RPMI8226 (cell line): ENCODE measurements around the gene CTTN.

Experiments used
- DNase-seq: peaks from one replicate; pipeline ENCODE4 v3.0.0-alpha.2; 2015

Gene CTTN

DNA sequence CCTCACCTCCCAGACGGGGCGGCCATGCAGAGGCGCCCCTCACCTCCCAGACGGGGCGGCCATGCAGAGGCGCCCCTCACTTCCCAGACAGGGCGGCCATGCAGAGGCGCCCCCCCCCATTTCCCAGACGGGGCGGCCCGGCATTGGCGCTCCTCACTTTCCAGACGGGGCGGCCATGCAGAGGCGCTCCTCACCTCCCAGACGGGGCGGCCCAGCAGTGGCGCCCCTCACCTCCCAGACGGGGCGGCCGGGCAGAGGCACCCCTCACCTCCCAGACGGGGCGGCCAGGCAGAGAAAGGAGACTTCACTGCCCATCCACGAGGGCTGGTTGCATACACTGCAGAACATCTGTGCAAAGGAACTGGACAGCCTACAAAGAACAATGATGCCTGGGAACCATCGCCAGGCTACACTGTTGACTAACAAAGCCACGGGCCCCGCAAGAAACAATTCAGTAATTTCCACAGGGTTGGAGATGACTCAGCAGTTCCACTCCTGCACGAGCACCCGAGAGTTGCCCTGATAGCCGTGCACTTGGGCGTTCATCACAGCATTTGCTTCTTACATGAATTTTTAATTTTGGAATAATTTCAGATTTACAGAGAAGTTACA is 58.7 kb downstream of the CTTN start:
- DNase-seq, result peak; percentile 49

DNA sequence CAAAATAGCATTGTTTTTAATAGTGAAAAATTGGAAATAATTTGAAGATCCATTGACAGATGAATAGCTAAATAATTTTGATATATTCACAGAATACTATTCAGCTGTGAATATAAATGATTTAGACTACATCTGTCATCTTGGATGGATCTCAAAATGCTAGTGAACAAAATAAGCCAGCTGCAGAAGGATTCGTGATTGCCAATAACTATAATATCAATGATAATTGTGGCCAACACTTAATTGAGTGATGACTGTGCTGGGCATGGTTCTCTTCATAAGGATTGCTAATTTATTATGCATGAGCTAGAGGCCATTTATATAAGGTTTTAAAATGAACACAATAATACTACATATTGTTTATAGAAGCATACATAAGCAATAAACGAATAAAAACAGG is 60.4 kb downstream of the CTTN start:
- no peak for DNase-seq

DNA sequence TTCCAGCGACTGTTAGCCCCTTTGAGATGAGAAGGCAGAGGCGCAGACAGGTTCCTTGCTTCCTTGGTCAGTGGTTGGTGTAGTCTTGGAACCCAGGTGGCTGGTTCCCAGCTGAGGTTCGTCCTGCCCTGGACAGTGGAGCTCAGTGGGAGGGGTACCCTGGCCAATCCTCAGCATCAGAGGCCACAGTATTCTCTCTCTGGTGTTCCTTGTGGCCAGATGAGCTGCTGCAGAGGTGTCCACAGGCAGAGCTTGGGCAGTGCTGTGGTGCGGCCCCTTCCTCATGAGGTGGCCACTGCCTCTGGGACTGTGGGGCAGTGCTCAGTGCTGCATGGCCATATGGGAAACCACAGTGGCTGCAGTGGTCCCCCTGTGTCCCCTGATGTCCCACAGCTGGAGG is 61.8 kb downstream of the CTTN start:
- DNase-seq, result no peak

DNA sequence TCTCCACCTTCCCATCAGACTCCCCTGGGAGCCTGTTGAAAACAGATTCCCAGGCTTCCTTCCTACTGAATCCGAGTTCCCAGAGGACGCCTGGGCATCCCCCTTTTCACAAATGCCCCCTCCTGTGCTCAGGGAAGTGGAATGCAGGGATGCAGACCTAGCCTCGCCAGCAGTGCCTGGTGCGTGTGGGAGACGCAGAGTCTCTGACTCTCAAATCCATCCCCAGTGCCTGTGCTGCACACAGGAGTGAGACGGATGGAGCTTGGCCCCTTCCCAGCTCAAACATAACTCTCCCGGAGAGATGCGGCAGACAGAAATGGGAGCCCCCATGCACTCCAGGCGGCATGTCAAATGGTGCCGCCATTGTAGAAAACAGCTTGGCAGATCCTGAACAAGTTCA is 62.6 kb downstream of the CTTN start:
- DNase-seq, result no peak

DNA sequence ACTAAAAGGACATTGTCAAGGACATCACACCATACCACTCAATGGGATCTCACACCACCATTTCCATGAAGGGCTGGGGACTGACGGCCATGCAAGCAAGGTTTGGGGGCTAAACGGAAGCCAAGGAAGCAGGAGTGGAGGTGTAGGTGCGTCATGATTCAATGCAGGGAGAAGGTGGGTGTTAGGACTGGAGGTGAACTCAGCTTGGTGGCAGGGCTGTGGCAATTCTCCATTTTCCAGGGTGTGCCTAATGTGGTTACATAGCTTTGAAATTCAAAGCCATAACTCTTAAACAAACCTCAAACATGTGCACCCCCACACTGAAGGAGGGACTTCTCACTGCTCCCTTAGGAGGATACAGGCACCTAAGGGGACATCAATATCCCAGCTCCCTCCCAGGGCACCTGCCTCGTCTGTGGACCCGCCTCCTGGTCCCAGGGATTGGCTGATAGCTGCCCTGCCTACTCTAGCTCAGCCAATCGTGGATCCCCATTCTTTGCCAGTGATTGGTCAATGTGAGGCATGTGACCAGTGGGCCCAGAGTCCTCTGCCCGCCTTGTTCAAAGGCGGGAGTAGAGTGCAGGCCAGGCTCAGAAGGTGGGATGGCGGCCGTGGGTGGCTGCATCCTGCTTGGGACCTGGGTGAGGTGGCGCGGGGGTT is 64.6 kb downstream of the CTTN start:
- no peak for DNase-seq

DNA sequence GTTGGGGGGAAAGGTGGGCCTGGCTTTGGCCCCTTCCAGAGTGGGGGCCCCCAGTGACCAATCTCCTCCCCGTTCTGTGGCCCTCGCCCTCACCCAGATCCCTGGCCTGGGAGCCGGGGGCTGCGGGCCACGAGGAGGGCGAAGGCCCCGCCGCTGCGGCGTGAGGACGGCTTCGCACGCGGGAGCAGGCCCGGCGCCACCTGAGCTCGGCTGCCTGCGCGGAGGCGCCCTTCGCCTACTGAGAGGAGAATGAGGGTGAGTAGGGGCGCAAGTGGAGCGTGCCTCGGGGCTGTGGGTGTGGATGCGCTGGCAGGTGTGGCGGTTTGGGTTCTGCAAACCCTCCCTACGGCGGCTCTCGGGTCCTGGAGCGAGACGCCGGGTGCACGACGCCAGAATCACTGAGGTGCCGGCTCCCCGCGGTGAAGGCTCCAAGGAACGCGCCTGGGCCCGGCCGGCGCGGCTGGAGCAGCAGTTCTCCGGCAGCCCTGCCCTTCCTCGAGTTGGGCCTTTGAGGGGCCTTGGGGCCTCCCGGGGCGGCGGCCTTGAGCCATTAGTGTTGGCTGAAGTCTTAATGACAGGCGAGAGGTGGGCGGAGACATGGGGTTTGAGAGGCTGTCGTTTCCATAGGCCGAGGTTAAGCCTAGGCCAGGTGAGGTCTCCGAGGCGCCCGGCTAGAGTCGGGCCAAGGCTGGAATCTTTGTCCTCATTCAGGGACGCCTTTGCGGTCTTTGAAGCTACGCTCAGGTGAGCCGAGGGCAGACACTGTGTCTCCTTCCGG is 65.3 kb downstream of the CTTN start:
- no peak for DNase-seq

DNA sequence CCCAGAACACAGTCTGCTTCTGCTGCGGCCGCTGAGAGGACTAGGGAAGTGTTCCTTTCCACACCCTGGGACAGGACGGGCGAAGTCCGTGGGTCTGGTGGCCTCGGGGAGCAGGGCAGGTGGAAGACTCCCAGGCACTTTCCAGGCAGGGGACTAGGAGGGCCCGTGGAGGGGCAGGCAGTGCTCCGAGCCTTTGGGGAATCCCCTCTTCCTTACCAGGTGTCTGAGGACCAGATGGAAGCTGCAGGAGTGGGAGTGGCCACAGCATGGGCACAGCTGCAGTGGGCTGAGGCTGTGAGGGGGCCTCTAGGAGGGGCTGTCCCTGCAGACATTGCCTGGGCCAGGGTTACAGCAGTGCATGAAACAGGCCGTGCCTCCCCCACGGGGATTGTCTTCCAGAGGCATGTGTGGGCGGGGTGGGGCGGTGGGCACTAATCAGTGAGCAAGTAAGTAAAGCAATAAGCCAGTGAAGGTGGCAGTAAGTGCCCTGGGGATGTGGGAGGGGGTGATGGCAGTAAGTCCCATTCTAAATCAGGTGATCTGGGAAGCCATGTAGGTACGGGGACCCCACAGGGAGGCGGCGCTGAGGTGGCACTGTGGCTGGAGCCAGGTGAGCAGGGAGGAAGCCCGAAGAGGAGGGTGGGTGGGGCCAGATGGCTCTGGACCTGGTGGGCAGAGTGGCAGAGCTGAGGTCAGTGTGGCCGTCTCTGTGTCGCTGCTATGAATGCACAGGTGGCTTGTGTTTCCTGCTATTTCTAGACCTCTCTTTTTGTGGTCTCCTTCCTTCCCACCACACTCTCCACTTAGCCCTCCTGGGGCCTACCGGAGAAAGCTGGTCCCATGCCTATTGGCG is 66.4 kb downstream of the CTTN start:
- DNase-seq, result no peak

DNA sequence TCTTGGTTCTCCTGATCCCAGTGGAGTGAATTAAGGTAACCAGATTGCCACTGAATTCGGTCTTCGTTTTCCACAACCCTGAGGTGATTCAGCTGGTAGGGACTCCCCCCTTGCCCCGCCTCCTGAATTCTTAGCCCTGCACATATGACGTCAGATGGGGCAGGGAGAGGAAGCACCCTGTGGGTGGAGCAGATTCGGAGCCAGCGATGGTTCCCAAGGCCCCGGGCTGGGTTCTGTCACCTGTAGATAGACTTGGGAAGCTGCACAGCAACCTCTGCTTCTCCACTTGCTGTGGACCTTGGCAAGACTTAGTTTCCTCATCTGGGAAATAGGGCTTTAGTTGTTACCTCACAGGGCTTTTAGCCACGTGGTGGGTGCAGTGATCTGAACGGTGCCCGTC is 67.8 kb downstream of the CTTN start:
- no peak for DNase-seq

DNA sequence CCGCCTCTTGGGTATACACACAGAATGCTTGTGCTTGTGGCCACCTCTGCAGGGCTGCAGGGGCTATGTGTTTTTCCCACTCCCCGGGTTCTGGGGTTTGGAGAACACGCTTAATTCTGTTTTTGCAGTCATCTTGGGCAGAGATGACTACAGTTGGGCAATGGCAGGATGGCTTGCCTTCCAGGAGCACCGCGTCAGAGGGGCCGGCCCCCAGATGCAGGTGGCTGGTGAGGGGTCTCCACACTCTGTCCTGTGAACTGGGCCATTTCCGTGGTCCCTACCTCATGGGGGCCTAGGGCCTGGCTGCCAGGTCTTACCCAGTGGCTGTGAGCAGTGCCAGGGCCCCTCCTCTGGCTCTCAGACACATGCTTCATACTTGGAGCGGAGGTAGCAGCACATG is 68.3 kb downstream of the CTTN start:
- DNase-seq, result no peak

DNA sequence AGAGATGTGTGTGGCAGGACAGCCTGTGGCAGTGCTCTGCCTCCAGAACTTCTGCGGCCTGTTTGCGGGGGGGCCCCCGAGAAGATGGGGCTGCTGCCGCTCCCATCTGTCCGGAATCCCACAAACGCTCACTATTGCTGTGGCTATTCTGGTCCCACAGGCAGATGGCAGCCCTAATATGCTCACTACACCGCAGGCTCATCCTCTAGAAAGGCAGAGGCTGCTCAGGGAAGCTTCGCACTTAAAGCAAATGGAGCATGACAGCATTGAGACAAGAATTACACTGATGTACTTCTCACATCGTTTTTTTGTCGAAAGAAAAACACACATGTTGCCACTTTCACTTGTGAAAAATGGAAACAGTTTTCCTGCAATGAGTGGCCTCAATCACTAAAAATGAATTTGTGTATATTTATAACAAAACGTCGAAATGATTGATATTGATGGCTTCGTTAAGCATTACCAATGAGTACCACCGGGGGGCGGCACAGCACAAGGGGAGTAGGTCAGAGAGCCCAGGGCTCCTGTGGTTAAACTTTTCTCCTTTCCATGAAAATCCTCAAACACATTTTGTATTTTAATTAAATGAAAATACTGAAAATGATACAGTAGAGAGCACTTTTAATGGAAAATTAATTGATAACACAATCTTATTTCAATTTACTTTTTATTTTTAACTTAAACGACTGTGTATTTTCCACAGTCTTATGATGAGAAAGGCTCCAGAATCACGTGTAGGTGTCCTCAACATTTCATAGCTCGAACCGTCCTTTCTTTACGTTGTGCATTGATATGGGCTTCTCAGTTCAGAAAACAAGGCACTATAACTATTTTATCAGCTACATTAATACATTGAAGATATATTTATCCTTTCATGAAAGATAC is 69.1 kb downstream of the CTTN start:
- peak; percentile 75 for DNase-seq

DNA sequence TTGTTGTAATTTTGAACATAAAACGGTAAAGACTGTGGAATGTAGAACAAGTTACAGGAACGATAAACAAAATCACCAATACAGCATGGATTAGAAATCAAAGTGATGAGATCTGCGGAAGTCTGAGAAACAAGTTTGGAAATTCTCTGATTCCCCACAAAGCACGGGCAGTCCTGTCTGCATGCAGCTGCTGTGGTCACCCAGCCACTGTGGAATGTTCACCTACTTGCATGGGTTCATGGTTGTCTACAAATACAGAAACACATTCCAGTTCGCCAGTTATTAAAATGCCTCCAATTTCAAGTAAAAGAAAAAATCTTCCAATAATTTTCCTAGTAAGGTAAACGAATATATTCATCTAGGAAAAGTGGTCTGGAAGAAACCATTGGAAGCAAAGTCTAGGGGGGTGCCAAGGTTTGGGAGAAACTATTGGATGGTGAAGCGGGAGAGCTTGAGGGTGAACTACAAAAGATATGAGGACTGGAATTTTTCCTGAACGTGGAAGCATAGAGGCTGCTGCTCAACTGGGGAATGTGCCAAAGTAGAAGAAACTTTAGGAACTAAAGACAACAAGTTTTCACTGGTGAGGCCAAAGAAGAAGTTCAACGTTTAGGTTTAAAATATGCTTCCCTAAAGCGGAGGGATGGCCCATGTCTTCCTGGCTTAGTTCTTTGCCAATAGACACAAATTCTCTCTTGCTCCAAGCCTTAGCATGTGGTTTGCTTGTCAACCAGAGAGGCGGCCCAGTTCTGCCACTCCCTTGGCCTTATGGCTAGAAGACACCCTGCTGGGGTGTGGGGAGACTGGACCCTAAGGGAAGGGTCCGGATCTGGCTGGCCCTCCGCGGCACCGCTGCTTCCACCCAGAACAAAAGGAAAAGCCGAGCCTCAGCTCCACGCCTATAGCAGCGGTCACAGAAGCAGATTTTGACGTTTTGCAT is 70.2 kb downstream of the CTTN start:
- DNase-seq, result no peak

DNA sequence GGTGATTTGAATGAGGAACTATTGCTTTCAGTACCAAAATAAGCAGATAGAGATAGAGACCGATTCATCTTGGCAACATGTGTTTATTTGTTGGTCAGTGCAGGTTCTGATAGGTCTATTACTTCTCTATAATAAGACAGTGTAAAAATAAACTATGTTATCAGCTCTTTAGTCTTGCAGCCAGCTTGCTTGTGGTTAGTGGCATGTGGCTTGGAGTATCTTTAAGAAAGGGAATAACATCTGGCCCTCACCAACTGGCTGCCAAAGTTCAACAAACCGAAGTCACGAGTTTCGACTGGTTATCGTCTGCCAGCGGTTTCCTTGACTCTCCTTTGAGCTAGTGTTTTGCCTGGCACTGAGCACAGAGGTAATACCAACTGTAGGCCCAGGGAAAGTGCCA is 71.8 kb downstream of the CTTN start:
- DNase-seq, result peak; percentile 93

DNA sequence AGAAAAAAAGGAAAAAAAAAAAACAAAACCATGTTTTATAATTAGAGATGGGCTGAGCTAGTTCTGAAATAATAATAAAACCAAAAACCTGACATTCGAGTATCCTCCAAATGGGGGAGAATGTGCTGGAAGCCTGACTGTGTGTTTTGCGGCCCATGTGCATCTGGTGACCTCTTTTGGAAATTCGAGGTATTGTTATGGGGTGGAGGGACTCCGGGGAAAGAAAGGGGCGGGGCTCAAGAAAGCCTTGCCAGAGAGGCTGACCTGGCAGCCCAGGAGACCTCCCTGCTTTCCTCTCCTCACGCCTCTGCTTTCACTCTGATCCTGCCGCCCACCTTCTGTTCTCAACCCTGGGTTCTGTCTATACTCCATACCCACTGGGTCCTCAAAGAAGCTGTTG is 72.9 kb downstream of the CTTN start:
- no peak for DNase-seq

DNA sequence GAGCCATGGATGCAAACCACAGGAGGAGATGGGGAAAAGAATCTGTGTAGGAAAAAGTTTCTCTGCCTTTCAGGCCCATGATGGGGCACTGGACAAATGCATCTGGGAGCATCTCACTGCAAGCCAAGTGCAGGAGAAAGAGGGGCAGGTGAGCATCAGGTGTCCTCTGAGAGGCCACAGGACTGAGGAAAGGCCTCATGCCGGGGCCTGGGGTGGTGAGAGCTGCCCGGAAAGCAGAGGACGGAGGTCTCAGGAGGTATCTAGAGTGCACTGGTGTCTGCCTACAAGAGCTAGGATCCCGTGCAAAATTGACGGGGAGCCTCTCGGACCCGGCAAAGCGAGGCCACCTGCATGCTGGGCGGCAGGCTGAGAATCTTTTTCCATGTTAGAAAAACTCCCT is 73.9 kb downstream of the CTTN start:
- no peak for DNase-seq

DNA sequence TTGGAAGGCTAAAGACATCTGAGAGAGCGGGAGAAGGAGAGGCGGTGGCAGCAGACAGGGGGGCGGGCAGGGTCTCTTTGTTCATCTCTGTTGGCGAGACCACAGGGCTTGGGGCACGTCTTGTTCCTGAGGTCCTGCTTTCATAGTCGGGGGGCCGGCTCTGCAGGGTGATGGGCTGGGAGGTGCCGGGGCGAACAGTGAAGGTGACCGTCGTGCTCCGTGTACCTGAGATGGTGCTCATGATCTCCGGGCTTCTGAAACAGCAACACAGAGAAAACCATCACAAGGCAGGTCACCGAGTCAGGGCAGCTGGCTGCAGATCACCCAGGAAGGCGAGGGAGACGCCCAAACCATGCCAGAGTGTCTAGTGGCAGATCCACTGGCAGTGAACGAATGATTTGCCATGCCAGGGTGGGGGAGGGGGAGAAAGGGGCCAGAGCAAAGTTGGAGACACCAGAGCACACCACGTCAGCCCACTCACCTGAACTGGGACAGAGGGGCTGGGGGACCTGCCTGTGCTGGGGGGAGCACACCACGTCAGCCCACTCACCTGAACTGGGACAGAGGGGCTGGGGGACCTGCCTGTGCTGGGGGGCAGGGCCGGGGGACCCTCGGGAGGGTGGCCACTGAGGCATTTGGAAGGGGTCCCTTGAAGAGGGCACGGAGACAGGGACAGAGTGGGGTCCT is 75.0 kb downstream of the CTTN start:
- DNase-seq, result no peak

DNA sequence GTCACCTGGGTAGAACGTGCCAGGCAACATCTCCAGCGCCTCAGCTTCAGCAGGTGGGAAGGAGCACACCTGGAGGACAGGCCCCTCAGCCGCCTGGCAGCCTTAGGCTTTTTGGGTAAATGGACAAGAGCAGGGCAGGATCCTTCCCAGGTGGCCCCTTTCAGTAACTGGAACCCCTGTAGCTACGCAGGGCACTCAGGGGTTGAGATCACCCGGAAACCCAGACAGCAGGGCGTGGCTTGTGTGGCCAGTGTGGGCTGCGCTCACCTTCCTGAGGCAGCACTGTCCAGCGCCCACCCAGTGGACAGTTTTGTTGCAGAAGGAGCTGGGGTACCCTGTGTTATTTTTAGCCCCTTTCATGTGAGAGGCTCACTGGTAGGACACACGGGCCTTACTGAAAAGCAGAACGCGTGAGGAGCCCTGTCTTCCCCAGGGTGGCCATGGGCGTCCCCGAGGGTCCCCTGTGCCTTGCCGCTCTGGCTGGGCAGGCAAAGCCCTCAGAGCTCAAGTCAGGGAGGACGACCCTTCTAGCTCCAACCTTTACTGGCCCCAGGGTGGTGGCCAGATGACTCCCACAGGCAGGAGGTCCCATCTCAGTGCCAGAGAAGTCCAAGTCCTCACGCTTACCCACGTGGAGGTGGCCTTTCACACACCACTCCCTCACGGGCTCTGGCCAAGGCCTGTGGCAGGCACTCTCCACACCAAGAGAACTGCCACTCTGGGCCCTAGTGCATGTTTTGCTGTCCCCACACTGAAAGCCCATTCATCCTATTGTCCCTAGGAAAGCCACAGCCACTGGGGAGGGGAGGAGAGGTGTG is 75.8 kb downstream of the CTTN start:
- DNase-seq, result no peak

DNA sequence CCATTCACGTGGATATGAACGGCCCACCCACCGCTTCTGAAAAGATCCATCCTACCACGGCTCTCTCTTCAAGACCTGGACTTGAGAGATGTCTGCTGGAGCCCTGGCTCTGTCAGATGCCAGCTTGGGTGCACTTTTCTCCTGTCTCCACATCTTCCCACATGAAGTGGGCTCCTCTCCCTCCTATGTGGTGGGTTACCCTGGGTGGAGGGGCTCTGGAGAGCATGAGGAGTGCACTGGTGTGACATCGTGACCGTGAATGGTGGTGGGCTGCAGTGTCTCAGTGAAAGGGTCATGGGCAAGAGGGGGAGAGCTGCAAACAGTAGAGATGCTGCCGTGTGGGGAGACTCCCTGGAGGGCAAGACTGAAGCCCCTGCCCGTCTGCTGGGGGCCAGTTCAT is 76.4 kb downstream of the CTTN start:
- no peak for DNase-seq

DNA sequence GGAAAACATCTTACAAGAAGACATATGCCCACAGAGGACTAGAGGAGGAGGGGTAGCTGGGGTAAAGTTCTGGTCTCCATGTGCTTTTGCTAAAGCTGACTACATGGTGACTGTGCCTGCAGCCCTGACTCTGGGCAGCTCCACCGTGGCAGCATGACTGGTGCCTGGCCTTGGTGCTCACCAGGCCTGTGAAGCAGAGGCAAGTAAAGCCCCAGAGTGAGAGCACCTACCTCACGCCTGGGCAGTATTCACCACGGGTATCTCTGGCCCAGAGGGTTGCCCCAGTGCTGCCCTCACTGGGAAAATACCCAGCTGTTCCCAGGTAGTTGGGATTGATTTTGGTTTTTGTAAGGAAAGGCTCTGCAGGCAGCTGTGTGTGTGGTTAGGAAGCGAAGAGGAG is 78.3 kb downstream of the CTTN start:
- no peak for DNase-seq

DNA sequence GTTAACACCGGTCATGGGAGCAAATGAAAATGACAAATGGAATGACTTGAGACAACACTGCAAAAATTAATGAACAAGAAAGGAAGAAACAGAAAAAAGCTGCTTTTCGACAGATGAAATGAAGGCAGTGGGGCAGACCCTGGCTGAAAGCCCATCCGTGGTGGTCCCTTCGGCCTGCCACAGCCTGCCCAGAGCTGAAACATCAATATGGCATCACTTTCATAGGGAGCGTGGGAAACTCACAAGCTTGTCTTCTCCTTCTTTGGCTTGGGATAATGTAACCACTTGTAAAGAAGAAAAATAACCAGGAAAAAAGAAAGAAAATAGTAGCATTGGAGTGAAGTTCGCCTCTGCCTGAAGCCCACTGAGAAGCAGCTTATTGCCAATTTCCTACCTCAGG is 78.8 kb downstream of the CTTN start:
- no peak for DNase-seq

DNA sequence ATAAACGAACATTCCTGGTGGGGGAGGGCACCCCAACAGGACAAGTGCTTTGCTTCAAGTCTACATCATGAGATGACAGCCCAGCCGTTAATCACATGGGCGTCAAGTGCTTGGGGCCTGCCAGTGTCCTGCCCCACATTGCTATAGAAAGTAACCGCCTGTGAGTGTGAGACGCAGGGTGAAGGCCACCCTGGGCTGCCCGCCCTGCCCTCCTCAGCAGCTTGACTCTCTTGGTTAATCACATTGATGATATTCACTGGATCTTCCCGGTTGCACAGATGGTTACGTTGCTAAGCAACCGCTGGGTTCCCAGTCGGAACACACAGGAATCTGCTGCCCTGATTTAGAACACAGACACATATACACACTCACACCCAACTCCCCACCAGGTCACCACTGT is 79.3 kb downstream of the CTTN start:
- no peak for DNase-seq
